Thoracic aorta (tissue), 2 donors: Measurements from ENCODE around the gene MRPL23. TPM values are rescaled to one million over a fixed set of nuclear protein-coding genes. Genes with fewer than 3 reads are reported as not detected.
A peak's percentile ranks its signal among the peaks of the same experiment; 100 is the strongest.

ENCODE experiments used
- ATAC-seq: fragments of 150-250 bp; one replicate; pipeline ENCODE4 v1.8.0; 2017; ENCODE audit warnings: low read depth; ENCODE audit not compliant: insufficient number of reproducible peaks, low FRiP score
- DNase-seq: peaks from one replicate; pipeline ENCODE4 v3.0.0-alpha.2; 2020; ENCODE audit warnings: low spot score
- H3K27ac ChIP-seq, 2 donors: fragments of 200-600 bp; sonication (generic); 1 replicate in 1 of 2; 2 replicates in 1 of 2; pipeline ENCODE4 v1.5.1; 2016; ENCODE audit warnings: mild to moderate bottlenecking in 2 of 2, moderate library complexity in 2 of 2
- H3K27me3 ChIP-seq: fragments of 200-600 bp; sonication (generic); replicated peaks from 2 replicates; pipeline ENCODE4 v1.6.0; 2016; ENCODE audit warnings: mild to moderate bottlenecking; ENCODE audit not compliant: insufficient read depth
- H3K36me3 ChIP-seq: fragments of 200-600 bp; sonication (generic); one replicate; pipeline ENCODE4 v1.5.1; 2016
- H3K4me1 ChIP-seq, 2 donors: fragments of 200-600 bp; sonication (generic); 1 replicate in 1 of 2; 2 replicates in 1 of 2; pipeline versions ENCODE4 v1.5.1 to v1.6.0; 2016; ENCODE audit warnings: low read depth in 2 of 2, mild to moderate bottlenecking in 1 of 2; ENCODE audit not compliant: control insufficient read depth in 1 of 2
- H3K4me3 ChIP-seq: fragments of 200-600 bp; sonication (generic); 2 replicates; pipeline ENCODE4 v1.5.1; 2016; ENCODE audit warnings: mild to moderate bottlenecking
- H3K9me3 ChIP-seq: fragments of 200-600 bp; sonication (generic); 2 replicates; pipeline ENCODE4 v1.5.1; 2016
- total RNA-seq, 2 donors: library from RNA; depleted of rRNA; stranded (reverse); fragments of >200 nt; gene quantifications; one replicate each; pipeline versions ENCODE4 v1.1.0 to v1.2.3, GENCODE V29; 2016
- TF ChIP-seq, protein P1 (sequence below): fragments of 200-600 bp; sonication (generic); IDR thresholded peaks from one replicate; pipeline ENCODE4 v1.5.1; 2019; ENCODE audit warnings: antibody characterized with exemption

MRPL23 gene
- total RNA-seq, 2 donors from 2014 or later, result 59.8 to 136 TPM

DNA sequence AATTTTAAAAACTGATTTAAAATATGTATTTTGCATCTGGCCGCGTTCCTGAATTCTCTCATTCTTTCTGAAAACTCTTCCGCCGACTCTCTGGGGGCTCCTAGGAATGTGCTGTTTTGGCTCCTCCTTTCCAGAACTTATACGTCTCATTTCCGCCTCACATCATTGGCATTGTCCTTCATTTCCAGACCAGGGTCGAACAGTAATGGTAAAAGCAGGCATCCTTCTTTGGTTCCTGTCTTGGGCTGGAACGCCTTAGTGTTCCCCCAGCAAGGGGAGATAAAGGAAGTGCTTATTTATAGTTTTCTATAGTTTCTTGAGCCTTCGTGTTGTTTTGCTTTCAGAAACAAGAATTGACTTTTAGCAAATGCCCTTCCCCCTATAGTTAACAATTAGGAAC is 38.5 kb upstream of the MRPL23 start:
- Histone ChIP-seq H3K27ac (peak overlapping the region; percentile 11 to 42), H3K36me3 (no peaks in the 10 kb centered on the region), H3K27me3 (no peaks in the 10 kb centered on the region), H3K4me1 (peaks cover 5 to 19% of the 10 kb centered on the region in 2 donors), H3K9me3 (no peaks in the 10 kb centered on the region), H3K4me3 (peak overlapping the region; percentile 58)
- ATAC-seq (no peak), DNase-seq (no peak)
- TF ChIP-seq, protein P1, sequence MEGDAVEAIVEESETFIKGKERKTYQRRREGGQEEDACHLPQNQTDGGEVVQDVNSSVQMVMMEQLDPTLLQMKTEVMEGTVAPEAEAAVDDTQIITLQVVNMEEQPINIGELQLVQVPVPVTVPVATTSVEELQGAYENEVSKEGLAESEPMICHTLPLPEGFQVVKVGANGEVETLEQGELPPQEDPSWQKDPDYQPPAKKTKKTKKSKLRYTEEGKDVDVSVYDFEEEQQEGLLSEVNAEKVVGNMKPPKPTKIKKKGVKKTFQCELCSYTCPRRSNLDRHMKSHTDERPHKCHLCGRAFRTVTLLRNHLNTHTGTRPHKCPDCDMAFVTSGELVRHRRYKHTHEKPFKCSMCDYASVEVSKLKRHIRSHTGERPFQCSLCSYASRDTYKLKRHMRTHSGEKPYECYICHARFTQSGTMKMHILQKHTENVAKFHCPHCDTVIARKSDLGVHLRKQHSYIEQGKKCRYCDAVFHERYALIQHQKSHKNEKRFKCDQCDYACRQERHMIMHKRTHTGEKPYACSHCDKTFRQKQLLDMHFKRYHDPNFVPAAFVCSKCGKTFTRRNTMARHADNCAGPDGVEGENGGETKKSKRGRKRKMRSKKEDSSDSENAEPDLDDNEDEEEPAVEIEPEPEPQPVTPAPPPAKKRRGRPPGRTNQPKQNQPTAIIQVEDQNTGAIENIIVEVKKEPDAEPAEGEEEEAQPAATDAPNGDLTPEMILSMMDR, result no peak

DNA sequence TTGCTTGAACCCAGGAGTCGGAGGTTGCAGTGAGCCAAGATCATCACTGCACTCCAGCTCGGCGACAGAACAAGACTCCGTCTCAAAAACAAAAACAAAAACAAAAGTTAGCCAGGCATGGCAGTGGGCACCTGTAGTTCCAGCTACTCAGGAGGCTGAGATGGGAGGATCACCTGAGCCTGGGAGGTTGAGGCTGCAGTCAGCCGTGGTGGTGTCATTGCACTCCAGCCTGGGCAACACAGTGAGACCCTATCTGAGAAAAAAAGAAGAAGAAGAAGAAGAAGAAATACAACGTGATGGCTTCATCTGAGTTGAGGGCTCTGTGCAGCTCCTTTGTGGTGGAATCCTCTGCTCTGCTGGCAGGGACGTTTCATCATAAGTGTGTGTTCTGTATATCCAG is 37.6 kb upstream of the MRPL23 start:
- no peaks in the 10 kb centered on the region for H3K36me3 ChIP-seq
- H3K27ac ChIP-seq, result no peak overlapping the region
- no peak overlapping the region for H3K4me3 ChIP-seq
- ATAC-seq (no peak), DNase-seq (no peak)
- peaks cover 5 to 19% of the 10 kb centered on the region in 2 donors for H3K4me1 ChIP-seq
- H3K27me3 ChIP-seq, result no peaks in the 10 kb centered on the region
- TF ChIP-seq, protein P1, result no peak
- H3K9me3 ChIP-seq, result no peaks in the 10 kb centered on the region

DNA sequence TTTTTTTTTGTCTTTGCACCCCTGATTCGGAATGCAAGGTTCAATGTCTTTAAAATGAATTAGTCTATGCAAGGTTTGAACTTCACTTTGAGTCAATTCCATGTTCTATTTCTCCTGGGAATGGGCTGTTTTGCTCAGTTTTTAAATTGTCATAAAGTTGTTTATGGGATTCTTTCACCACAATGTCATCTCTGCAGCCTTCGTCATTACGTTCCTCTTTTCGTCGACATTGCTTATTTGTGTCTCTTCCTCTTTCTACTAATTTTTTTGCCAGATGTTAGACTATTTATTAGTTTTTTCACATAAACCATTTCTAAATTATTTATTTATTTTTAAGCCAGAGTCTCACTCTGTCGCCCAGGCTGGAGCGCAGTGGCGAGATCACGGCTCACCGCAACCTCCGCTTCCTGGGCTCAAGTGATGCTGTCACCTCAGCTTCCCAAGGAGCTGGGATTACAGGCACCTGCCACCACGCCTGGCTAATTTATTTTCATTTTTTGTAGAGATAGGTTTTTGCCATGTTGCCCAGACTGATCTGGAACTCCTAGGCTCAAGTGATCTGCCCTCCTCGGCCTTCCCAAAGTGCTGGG is 34.7 kb upstream of the MRPL23 start:
- Histone ChIP-seq H3K27me3 (no peaks in the 10 kb centered on the region), H3K36me3 (no peaks in the 10 kb centered on the region), H3K4me1 (peaks cover 5 to 13% of the 10 kb centered on the region in 2 donors), H3K4me3 (no peak overlapping the region), H3K27ac (no peak overlapping the region), H3K9me3 (no peaks in the 10 kb centered on the region)
- TF ChIP-seq, protein P1, result no peak
- DNase-seq (no peak), ATAC-seq (no peak)

DNA sequence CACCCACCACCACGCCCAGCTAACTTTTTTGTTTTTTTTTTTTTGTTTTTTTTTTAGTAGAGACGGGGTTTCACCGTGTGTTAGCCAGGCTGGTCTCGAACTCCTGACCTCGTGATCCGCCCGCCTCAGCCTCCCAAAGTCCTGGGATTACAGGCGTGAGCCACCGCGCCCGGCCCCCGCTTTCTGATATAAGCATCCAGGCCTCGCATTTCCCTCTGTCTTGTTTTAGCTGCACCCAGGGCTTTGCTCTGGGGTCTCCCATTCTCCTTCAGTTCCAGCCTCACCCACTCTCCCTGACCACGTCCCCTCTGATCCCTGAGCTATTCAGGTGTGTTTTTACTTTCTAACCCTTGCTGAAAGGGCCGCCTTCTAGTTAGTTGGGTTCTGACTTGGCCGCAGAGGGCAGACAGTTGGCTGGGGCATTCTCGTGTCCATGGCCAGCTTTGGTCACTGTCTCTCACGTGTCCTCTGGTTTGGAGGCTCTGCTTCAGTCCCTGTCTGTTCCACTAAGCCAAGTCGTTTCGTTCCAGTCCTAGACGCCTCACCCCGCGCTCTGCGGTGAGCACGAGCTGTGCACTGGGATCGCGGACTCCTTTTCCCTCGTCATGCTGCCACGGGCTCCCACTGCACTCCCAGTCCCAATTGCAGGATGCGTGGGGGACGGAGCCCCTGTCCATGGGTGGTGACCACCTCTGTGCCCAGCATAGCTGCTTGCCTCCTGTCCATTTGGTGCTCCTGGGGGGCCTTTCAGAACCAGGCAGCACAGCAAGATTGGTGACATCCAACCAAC is 33.7 kb upstream of the MRPL23 start:
- DNase-seq (no peak), ATAC-seq (no peak)
- Histone ChIP-seq H3K27ac (no peak overlapping the region), H3K36me3 (no peaks in the 10 kb centered on the region), H3K4me1 (peaks cover 5 to 7% of the 10 kb centered on the region in 2 donors), H3K27me3 (no peaks in the 10 kb centered on the region), H3K4me3 (no peak overlapping the region), H3K9me3 (no peaks in the 10 kb centered on the region)
- TF ChIP-seq, protein P1, result no peak

DNA sequence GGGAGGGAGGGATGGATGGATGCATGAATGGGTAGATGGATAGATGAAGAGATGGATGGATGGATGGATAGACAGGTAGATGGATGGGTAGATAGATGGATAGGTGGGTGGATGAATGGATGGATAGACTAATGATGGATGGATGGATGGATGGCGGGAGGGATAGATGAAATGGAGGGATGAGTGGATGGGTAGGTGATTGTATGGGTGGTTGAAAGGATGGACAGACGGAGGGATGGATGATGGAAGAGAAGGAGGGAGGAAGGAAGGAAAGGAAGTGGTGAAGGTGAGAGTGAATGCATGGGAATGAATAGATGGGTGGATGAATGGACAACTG is 31.4 kb upstream of the MRPL23 start:
- Histone ChIP-seq H3K27ac (no peak overlapping the region), H3K27me3 (no peaks in the 10 kb centered on the region), H3K36me3 (no peaks in the 10 kb centered on the region), H3K4me3 (no peak overlapping the region), H3K4me1 (no peaks in the 10 kb centered on the region), H3K9me3 (no peaks in the 10 kb centered on the region)
- ATAC-seq (no peak), DNase-seq (no peak)
- TF ChIP-seq, protein P1, result no peak
